ENCODE data around the gene CSRP2.

CSRP2 gene

GRCh38 chr12:76863005-76863670 is 15.7 kb downstream of the CSRP2 start:
- peak; percentile 36 for DNase-seq (ENCODE audit: low read depth)

DNA sequence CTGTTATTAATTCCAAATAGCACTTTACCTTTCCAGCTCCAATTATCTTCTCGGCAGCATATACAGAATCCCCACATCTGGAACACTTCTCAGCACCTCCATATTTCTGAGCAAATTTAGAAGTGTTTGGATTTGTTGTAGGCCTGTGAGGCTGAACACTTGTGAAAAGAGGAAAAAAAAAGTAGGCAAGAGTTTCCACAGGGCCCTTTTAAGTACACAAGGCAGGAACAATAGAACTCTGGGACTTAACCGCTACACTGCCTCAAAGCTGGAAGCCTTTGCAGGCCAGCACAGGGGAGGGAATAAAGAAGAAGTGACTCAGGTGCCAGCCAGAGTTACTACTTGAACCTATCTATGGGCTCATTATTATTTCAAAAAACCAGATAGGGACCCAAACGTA is 18.6 kb downstream of the CSRP2 start:
- DNase-seq (ENCODE audit: low read depth): no peak

- no peak for DNase-seq (ENCODE audit: low read depth)
Observed at GRCh38 chr12:76859611-76860010, 19.2 kb downstream of the CSRP2 start.

- no peak for DNase-seq (ENCODE audit: low read depth)
Observed at GRCh38 chr12:76856018-76856644, 22.7 kb downstream of the CSRP2 start.

- no peak for DNase-seq (ENCODE audit: low read depth)
Observed at GRCh38 chr12:76855271-76855670, 23.5 kb downstream of the CSRP2 start.

GRCh38 chr12:76852106-76852505 is 26.7 kb downstream of the CSRP2 start:
- no peak for DNase-seq (ENCODE audit: low read depth)

DNA sequence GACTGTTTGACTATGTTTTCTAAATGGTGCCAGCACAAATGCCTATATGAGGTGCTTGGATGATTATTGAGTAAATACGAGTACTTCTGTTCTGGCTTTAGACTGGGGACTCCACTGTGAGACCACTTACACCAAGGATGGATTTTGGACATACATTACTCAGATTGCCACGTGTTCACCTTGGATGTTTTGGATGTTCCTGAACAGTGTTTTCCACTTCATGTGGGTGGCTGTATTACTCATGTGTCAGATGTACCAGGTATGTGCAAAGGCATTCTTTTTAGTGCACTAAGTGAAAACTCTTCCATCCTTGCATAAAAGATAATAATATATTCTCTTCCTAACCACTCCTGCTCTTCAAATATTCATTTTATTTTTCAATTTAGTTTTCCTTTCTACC is 30.7 kb downstream of the CSRP2 start:
- DNase-seq (ENCODE audit: low read depth): no peak

GRCh38 chr12:76847260-76847659 is 31.6 kb downstream of the CSRP2 start:
- DNase-seq (ENCODE audit: low read depth): no peak

DNA sequence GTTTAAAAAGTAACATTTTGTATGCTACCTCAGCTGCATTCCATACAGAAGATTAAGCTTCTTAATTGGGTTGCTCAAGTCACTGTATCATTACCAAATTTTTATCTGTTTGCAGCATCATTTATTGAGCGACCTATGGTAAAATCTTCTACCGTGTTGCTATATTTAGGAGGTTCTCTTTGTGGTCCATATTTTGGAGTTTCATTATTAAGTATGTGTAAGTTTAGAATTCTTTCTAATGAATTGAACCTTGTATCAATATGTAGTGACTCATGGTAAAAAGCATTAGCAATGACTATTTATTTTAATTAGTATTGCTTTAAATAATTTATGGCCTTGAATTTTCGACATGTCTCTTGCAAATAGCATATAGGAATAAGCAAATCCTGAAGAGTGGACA is 42.2 kb downstream of the CSRP2 start:
- no peak for DNase-seq (ENCODE audit: low read depth)

GRCh38 chr12:76830436-76830835 is 48.4 kb downstream of the CSRP2 start:
- no peak for DNase-seq (ENCODE audit: low read depth)

DNA sequence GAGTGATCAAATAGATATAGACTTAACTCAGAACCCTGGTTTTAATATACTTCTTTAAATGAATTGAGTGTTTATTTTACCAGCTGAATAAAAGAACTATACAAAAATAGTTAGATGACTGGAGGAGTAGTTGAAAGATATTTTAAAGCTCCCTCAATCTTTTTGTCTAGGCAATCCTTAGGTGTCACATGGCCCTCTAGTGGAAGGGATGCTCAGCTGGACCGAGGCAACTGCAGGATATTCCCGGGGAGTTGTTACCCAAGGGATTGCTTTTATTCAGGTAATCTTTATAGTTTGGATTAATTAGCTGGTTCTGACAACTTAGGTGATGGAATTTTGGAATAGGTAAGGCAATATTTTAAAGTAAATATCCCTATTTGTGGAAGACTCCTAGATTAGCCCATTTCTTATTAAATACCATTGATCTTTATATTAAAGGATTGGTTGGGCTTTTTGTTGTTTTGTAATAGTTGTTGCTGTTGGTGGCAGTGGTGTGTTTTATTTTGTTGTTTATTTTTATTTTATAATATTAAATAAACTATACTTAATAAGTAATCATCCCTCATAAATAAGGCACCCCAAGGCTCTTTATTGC is 57.8 kb downstream of the CSRP2 start:
- DNase-seq (ENCODE audit: low read depth): peak; percentile 4

DNA sequence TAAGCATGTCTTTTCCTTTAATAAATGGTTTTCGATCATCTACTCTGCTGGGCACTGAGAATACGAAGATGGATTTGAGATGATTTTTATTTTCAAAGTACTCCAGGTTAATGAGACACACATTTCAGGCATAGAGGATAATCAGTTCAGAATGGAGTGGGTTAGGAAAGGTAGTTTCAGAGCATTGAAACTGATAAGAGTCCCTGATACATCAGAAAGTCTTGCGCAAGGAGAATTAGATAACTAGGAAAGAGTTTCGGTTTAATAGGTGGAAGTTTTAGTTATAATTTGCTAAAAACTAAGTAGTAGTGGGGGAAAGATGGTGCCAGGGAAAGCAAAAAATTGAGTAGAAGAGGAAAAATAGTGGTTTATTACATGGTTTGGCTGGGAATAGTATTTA is 64.8 kb downstream of the CSRP2 start:
- no peak for DNase-seq (ENCODE audit: low read depth)

DNA sequence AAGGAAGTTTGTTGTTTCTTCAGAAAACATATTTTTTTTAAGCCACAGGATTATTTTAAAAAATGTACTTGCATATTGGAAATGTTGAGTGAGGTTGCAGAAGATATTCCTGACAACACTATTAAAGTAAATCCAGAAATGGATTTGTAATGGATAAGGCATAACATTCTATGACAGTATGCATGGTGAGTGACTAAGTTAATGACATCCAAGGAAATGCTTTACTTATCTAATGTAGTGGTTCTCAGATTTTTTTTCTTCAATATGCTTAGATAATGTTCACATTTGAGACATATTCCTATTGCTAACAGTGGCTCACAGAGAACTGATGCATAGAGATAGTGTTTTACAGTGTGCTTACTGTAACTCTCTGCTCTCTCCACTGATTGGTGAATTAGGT is 65.6 kb downstream of the CSRP2 start:
- no peak for DNase-seq (ENCODE audit: low read depth)

GRCh38 chr12:76811976-76812375 is 66.8 kb downstream of the CSRP2 start:
- DNase-seq (ENCODE audit: low read depth): no peak

- DNase-seq (ENCODE audit: low read depth): no peak
Observed at GRCh38 chr12:76810671-76811419, 68.0 kb downstream of the CSRP2 start.
